HG02678 (cell line): ENCODE results near the gene CAPN7.

ENCODE experiments used
- ATAC-seq: cut with Tn5 transposase; IDR thresholded peaks from one replicate; pipeline ENCODE4 v1.9.1; 2021; ENCODE audit warnings: mild to moderate bottlenecking, moderate library complexity; ENCODE audit not compliant: unreplicated experiment

CAPN7 gene

DNA sequence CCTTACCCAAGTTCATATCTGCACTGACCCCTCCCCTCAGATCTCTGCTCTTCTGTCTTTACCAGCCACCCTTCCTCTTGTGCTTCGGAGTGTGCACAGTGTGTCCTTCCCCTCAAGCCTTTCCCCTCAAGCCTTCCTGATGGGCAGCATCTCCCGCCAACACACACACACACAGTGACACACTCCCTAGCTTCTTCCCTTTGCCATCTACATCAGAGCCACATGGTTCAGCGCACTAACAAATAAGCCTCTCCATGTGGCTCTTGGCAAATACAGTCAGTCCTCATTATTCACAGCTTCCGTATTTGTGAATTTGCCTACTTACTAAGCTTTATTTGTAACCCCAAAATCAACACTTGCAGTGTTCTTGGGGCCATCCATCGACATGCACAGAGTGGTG, 88.9 kb downstream of the CAPN7 start:
- ATAC-seq: no peak

- no peak for ATAC-seq
Observed at GRCh38 chr3:15295506-15295905, 89.5 kb downstream of the CAPN7 start.

DNA sequence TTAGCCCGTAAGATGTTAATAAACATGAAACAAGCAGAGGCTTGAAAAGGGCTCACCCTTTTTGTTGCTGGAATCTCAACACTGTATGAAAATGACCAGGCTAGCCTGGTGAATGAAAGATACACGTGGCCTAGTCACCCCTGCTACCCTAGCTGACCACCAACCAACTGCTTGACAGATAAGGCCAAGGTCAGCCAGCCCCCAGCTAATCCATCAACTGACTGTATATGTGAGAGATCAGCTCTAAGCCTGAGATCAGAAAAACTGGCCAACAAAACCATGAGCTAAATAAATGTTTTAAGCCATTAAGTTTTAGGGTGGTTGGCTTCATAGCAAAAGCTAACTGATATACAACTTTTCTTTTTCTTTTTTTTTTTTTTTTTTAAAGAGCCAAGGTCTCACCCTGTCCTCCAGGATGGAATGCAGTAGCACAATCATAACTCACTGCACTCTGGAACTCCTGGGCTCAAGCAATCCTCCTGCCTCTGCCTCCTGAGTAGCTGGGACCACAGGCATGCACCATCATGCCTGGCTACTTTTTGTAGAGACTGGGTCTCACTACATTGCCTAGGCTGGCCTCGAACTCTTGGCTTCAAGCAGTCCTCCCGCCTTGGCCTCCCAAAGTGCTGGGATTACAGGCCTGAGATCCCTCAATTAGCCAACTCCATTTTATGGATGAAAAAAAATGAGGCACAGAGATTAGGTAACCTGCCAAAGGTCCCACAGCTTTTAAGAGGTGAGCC, 91.7 kb downstream of the CAPN7 start:
- no peak for ATAC-seq

DNA sequence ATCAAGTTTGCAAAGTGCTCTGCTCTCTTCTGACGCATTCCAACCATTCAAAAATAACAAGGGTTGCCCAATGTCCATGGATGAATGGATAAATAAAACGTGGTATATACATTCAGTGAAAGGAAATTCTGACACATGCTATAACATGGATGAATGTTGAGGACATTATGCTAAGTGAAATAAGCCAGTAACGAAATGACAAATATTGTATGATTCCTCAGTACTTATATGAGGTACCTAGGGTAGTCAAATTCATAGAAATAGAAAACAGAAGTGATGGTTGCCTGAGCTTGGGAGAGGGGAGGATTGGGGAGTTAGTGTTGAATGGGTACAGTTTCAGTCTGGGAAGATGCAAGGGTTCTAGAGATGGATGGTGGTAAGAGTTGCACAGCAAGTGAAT, 92.5 kb downstream of the CAPN7 start:
- no peak for ATAC-seq

GRCh38 chr3:15299036-15299435, 93.0 kb downstream of the CAPN7 start:
- ATAC-seq: no peak

- ATAC-seq: no peak
Observed at GRCh38 chr3:15300323-15301078, 94.5 kb downstream of the CAPN7 start.

DNA sequence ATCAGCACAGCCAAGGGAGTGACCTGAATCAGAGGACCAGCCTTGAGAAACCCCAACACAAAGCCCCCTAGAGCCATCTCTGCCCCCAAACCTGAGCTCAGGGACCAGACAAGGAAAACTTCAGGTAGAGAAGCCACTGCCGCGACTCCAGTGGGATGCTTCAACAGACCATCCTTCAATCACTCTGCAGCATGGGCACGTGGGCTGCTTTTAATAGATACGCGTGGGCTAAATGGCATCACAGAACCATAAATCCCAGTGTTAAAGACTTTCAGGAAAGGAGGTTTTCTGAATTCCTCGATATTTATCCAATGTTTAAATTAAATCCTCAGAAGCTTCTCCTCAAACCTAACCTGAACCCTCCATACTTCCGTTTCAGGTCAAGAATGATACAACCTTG, 95.7 kb downstream of the CAPN7 start:
- ATAC-seq: no peak
